Loucy (cell line): ENCODE data around the gene PTPRH.

Source experiments
- H2AFZ ChIP-seq: fragments of 200-600 bp; sonication (generic); 2 replicates; pipeline ENCODE4 v1.6.0; 2016; ENCODE audit warnings: antibody characterized with exemption, mild to moderate bottlenecking, low read length, moderate library complexity
- H3F3A ChIP-seq: fragments of 200-600 bp; 2 replicates; pipeline ENCODE4 v1.6.0; 2016; ENCODE audit warnings: antibody characterized with exemption, low read depth, mild to moderate bottlenecking
- H3K27me3 ChIP-seq: fragments of 200-600 bp; sonication (generic); 2 replicates; pipeline ENCODE4 v1.6.1; 2014; ENCODE audit warnings: low read length, mild to moderate bottlenecking; ENCODE audit not compliant: insufficient read depth, poor library complexity, severe bottlenecking
- H3K36me3 ChIP-seq: fragments of 200-600 bp; sonication (generic); 2 replicates; pipeline ENCODE4 v1.6.1; 2016; ENCODE audit warnings: low read length; ENCODE audit not compliant: insufficient read depth
- H3K4me1 ChIP-seq: fragments of 200-600 bp; sonication (generic); 2 replicates; pipeline ENCODE4 v1.5.1; 2014; ENCODE audit warnings: low read length, mild to moderate bottlenecking; ENCODE audit not compliant: insufficient read depth, poor library complexity, severe bottlenecking
- H3K4me2 ChIP-seq: fragments of 200-600 bp; sonication (generic); 2 replicates; pipeline ENCODE4 v1.6.0; 2014; ENCODE audit warnings: antibody characterized with exemption, low read length, low read depth, mild to moderate bottlenecking; ENCODE audit not compliant: poor library complexity, severe bottlenecking
- H3K4me3 ChIP-seq: fragments of 200-600 bp; sonication (generic); 2 replicates; pipeline ENCODE4 v1.5.1; 2014; ENCODE audit warnings: low read length, mild to moderate bottlenecking, mixed read lengths; ENCODE audit not compliant: poor library complexity, severe bottlenecking
- H3K79me2 ChIP-seq: fragments of 200-600 bp; sonication (generic); 2 replicates; pipeline ENCODE4 v1.6.1; 2014; ENCODE audit warnings: low read length; ENCODE audit not compliant: insufficient read depth
- H3K9ac ChIP-seq: fragments of 200-600 bp; sonication (generic); 2 replicates; pipeline ENCODE4 v1.6.0; 2014; ENCODE audit warnings: mild to moderate bottlenecking, low read depth, low read length, moderate library complexity; ENCODE audit not compliant: poor library complexity, severe bottlenecking
- H3K9me2 ChIP-seq: fragments of 200-600 bp; sonication (generic); replicated peaks from 2 replicates; pipeline ENCODE4 v1.6.1; 2016; ENCODE audit warnings: low read depth, low read length, mixed read lengths
- H3K9me3 ChIP-seq: fragments of 200-600 bp; sonication (generic); 2 replicates; pipeline ENCODE4 v1.6.1; 2014; ENCODE audit warnings: mild to moderate bottlenecking, antibody characterized with exemption, low read length, low read depth; ENCODE audit not compliant: insufficient read depth
- H4K20me1 ChIP-seq: fragments of 200-600 bp; sonication (generic); 2 replicates; pipeline ENCODE4 v1.6.0; 2014; ENCODE audit warnings: antibody characterized with exemption, low read length, mild to moderate bottlenecking; ENCODE audit not compliant: insufficient read depth, poor library complexity, severe bottlenecking
- CTCF ChIP-seq: fragments of 200-600 bp; sonication (generic); conservative IDR thresholded peaks from 2 replicates; pipeline ENCODE4 v1.5.1; 2014; ENCODE audit warnings: mild to moderate bottlenecking, antibody characterized with exemption, low read length
- EZH2phosphoT487 ChIP-seq: fragments of 200-600 bp; IDR thresholded peaks from 2 replicates; pipeline ENCODE4 v1.6.1; 2018; ENCODE audit warnings: antibody characterized with exemption, mild to moderate bottlenecking, moderate library complexity, borderline replicate concordance

Gene PTPRH

DNA sequence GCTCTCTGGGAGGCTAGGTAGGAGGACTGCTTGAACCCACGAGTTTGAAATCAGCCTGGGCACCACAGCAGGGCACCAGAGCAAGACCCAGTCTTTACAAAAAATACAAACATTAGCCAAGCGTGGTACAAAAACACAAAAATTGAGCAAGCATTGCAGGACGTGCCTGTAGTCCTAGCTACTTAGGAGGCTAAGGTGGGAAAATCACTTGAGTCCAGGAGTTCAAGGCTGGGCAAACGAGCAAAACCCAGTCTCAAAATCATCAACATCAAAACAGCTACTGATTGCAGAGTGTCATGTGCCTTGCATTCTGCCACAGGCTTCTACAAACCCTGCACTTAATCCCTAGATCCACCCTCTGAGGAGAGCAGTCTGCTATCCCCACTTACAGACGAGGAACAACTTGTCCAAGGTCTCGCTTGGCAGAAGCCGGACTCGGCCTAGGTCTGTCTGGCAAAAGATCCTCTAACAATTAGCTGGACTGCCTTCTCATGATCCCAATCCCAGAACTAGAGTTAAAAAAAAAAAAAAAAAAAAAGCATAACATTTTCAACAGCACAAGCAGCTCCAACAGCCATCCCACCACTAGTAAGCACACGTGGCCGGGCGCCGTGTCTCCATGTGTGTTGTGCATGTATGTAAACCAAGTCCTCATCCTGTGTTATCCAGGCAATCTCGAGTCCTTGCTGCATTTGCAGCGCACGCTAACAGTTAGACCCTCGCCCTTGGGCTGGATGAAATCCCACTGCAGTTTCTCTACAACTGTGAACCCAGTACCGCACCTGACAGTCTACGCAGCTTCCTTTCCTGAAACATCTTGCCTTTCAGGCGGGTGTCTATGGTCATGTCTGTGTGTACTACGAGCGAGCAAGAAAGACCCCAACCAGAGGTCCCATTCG is 47.5 kb upstream of the PTPRH start:
- peak overlapping the region; percentile 100 for H3K9ac ChIP-seq
- H2AFZ ChIP-seq: no peak overlapping the region
- H3K9me3 ChIP-seq: no peaks in the 10 kb centered on the region
- H3K79me2 ChIP-seq: peaks cover 65% of the 10 kb centered on the region
- TF ChIP-seq CTCF (no peak), EZH2phosphoT487 (no peak)
- H3K36me3 ChIP-seq: peaks cover 8% of the 10 kb centered on the region; the same call in 1 of the 2 replicates
- peaks cover 29% of the 10 kb centered on the region for H3F3A ChIP-seq
- H4K20me1 ChIP-seq: peaks cover 29% of the 10 kb centered on the region
- peak overlapping the region; percentile 89 for H3K4me3 ChIP-seq
- H3K27me3 ChIP-seq: no peaks in the 10 kb centered on the region
- peaks cover 51% of the 10 kb centered on the region for H3K4me1 ChIP-seq
- no peaks in the 10 kb centered on the region for H3K9me2 ChIP-seq
- peak overlapping the region; percentile 97 for H3K4me2 ChIP-seq

GRCh38 chr19:55255618-55256423 is 46.5 kb upstream of the PTPRH start:
- peak overlapping the region; percentile 89 for H3K4me3 ChIP-seq
- peaks cover 36% of the 10 kb centered on the region for H4K20me1 ChIP-seq
- H3F3A ChIP-seq: peaks cover 30% of the 10 kb centered on the region
- H3K9ac ChIP-seq: peak overlapping the region; percentile 100
- peaks cover 61% of the 10 kb centered on the region for H3K4me1 ChIP-seq
- peaks cover 8% of the 10 kb centered on the region; the same call in 1 of the 2 replicates for H3K36me3 ChIP-seq
- H3K27me3 ChIP-seq: no peaks in the 10 kb centered on the region
- H2AFZ ChIP-seq: no peak overlapping the region
- peak overlapping the region; percentile 97 for H3K4me2 ChIP-seq
- H3K9me2 ChIP-seq: no peaks in the 10 kb centered on the region
- TF ChIP-seq CTCF (no peak), EZH2phosphoT487 (no peak)
- peaks cover 75% of the 10 kb centered on the region for H3K79me2 ChIP-seq
- no peaks in the 10 kb centered on the region for H3K9me3 ChIP-seq

GRCh38 chr19:55254625-55254977 is 45.3 kb upstream of the PTPRH start:
- Histone ChIP-seq H3K9me3 (no peaks in the 10 kb centered on the region), H3K9ac (peak overlapping the region; percentile 100), H4K20me1 (peaks cover 49% of the 10 kb centered on the region), H3K79me2 (peaks cover 87% of the 10 kb centered on the region), H3K9me2 (no peaks in the 10 kb centered on the region), H3K4me2 (peak overlapping the region; percentile 97), H3K4me3 (peak overlapping the region; percentile 89), H3F3A (peaks cover 28% of the 10 kb centered on the region), H3K4me1 (peaks cover 61% of the 10 kb centered on the region), H2AFZ (no peak overlapping the region), H3K36me3 (peaks cover 16% of the 10 kb centered on the region; the same call in 1 of the 2 replicates), H3K27me3 (no peaks in the 10 kb centered on the region)
- TF ChIP-seq CTCF: no peak
- no peak for TF ChIP-seq EZH2phosphoT487
